SKM-1 (cell line): ENCODE measurements around the gene RUNX1.

ENCODE experiments used
- DNase-seq: peaks from one replicate; lab custom pipeline; 2025; ENCODE audit not compliant: unreplicated experiment; lab: John Stamatoyannopoulos, UW

Gene RUNX1

GRCh38 chr21:34885626-34886239 lies 163.4 kb downstream of the RUNX1 start:
- no peak for DNase-seq

GRCh38 chr21:34885125-34885524 lies 164.0 kb downstream of the RUNX1 start:
- DNase-seq: no peak

- no peak for DNase-seq
Measured at GRCh38 chr21:34884346-34884929, 164.7 kb downstream of the RUNX1 start.

GRCh38 chr21:34883491-34884271 lies 165.4 kb downstream of the RUNX1 start:
- DNase-seq: no peak

DNA sequence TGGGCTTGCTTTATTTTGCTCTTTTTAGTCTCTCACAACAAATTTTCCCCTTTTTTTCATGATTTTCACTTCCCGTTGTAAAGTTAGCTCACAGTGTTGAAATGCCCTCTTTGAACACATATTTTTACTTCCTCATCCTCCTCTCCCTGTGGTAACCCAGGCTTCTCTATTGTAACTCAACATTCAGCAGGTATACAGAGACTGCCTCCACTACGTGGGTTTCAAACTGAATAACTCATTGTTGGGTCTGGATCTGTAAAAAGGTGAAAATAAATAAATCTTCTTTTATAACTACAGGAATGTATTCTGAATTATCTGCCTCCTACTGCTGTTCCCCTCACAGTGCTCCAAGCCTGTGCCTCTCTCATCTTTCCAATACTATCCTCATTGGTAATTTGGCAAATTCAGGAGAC lies 166.4 kb downstream of the RUNX1 start:
- DNase-seq: peak; percentile 79

DNA sequence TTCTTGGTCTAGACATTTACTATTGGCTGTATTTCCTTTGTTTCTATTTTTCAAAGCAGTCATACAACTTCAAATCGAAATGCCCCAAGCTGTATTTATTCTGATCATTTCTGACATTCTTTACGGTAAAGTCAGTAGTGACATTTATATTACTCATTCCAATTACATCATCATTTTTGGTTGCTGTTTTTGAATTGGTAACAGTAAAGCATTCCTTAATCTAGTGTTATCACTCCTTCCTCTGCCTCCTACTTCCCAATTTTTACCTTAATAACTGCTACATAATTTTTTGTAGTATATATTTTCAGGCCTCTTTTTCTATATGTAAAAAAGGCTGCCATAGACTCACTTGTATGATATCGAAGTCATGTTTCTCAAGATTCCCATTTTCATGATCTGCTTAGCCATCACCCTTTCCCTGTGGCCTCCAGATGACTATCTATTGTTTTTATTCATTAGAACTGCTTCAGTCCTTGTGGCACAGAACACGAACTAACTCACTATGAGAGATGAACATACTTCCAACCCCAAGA lies 167.2 kb downstream of the RUNX1 start:
- DNase-seq: no peak

GRCh38 chr21:34881421-34881820 lies 167.7 kb downstream of the RUNX1 start:
- DNase-seq: no peak

- DNase-seq: no peak
Measured at GRCh38 chr21:34880401-34880800, 168.7 kb downstream of the RUNX1 start.

DNA sequence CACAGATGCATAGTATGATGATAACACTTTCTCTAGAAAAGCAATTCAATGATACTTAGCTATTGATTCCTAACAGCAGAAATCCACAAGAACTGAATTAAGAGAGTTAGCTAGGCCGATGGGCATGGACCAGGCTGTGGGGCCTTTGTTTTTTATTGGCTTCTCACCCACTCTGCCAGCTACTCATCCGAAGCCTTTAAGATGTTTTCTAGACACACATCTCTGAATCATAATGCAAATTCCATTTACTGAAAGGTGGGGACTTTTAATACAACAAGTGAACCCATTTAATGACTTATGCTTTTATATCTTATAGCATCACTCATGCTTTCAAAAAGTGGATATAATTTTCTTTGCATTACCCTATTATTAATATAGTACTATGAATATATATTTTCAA lies 170.2 kb downstream of the RUNX1 start:
- DNase-seq: no peak

DNA sequence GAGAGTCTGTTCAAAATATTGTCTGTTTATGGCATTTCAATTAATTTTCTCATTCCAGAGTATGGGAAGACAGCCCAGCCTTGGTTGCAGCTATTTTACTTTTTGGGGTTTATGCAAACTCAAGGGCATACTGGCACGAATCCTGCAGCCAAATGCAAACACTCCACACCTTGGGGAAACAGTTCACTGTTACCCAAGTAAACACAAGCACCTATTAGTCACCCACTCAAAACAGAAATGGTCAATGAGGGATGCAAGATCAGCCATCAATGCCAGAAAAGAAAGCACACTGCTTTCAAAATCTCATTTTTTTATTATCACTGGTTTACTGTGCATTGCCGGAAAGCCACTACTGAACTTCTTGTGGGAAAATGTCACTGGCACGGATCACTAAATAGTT lies 170.6 kb downstream of the RUNX1 start:
- DNase-seq: no peak

DNA sequence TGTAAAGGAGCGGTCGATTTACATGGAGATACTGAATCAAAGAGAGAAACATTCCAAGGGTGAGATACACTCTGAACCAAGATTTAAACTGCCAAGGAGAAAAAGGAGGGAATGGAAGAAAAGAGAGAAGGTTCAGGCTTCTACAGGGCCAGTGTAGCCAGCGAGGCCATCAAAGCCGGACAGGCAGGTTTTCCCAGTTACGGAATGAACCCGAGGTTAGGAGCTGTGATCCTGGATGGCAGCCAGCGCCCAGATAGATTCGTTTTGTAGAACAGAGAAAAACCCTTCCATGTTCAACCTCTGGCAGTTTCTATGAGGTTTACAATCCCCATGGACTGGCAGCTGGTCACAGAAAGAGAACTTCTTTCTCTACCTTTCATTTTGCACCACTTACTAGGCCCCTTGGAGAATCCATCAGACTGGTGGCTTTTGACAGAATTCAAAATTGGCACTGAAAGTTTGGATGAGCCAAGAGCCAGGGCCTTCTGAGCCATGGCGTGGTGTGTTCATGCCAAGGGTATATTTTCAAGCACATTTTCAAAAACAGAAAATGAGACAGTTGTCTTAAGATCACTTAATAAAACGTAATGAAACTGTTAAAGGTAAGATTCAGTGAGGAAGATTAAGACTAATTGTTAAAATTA lies 171.5 kb downstream of the RUNX1 start:
- no peak for DNase-seq

GRCh38 chr21:34875830-34876229 lies 173.3 kb downstream of the RUNX1 start:
- DNase-seq: no peak

DNA sequence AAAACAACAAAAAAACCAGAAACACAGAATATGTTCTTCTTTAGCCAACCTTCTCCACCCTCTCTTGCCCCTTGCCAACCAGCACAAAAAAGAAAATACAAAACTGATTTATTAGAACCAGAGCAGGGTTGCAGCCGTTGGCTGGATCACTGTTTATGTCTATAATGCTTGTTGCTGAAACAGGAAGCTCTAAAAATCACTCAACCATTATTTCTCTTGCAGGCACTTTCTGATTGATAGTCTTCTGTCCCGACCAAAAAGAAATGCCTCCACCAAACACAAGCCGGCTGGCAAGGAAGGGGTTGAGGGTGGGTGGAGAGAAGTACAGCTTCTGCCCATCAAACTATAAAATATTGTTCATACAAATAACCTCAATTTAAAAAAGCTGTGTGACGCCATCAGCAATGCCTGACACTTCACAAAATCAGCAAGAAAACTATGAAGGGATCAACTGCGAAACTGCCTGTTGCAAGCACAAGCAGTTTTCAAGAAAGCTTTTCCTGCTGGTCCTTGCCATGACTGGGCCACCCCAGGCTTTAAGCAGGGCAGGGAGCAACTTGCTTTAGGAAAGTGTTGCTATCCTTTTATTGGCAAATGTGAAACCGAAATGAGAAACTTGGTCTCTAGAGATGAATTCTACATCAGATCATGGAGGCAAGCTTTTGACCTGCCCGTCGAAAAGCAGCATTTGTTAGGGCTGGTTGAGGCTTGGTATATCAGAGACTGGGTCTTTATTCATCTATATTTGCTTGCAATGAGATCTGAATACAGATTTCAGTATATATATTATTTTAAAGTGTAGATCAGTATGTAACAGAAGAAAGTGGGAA lies 174.2 kb downstream of the RUNX1 start:
- no peak for DNase-seq

DNA sequence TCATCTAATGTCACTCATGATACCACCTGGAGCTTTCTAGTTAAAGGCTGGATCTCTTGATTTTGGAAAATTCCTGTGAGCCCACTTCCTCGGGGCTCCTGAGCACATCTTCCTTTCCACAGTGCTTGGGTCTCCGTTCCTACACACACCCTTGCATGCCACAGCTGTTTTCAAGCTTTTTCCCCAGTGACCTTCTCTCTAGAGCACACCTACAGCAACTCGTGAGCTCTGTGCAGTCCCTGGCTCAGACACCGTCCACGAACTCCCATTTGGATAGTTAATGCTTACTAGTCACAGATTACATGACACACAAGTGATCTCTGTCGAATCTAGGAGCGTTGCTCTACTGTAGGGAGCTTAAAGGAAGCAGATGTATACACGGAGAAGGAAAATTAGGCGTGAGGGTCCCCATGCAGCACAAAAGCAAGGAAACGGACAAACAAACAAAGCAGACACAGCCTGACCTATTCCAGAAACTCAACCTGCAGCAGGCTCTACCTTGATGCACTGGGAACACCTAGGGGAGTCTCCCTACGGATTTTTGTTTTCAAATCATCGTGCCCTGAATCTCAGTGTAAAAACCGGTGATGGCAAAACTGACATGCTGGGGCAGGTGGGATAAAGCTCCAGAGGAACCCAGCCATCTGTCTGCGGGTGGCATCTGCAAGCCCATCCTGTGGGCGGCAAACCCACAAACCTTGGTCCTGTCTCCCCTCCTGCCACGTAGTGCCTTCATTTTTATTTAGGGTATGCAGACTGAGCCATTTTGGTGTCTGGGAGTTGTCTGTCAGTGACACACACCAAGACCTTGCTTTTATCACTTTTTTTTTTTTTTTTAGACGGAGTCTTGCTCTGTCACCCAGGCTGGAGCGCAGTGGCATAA lies 177.8 kb downstream of the RUNX1 start:
- DNase-seq: no peak

DNA sequence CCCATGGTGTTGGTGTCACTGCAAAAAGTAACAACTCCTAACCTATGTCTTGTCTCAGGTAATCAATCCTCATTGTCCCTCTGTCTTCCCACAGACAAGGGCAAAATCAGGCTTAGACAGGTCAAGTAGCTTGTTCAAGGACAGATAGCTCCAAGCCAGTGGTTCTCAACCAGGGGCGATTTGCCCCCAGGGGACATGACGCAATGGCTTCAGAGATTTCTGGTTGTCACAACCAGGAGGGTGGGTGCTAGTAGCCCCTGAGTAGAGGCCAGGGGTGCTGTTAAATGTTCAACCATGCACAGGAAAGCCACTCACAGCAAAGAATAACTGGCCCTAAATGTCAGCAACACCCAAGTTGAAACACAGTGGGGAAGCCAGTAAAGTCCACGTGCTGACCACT lies 178.9 kb downstream of the RUNX1 start:
- no peak for DNase-seq

DNA sequence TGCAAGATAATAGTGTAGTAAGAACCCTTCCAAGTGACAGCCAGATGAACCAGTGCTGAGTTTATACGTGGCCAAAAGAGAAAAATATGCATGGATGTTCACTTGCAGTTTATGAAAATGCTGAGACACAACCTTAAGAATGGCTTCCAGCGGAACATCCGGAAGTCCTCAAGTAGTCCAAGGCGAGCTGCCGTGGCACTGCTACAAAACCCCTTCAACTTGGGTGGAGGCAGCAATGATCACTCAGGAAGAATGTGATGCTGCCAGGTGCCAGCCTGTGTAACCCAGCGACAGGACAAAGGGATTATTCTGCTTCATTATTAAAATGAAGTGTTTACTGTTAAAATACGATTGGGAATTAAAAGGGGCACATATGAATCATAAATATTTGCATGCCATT lies 179.6 kb downstream of the RUNX1 start:
- DNase-seq: no peak

DNA sequence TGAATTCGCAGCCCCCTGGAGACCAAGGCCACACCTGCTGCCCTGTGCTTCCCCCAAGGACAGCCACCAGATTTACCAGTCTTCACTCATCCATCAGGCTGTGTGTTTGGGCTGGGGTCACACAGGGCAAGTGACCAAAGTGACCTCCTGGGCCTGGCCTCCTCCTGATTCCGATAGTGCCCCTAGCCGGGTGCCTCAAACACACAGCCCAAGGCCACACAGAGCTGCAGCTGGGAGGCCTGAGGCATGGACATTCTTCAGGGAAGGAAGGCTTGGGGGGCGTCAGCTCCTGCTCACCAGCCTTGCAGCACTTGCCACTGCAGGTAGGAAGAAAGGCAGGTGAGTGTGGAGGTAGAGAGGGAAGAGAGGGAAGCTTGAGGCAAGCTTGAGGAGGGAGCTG lies 181.3 kb downstream of the RUNX1 start:
- no peak for DNase-seq

GRCh38 chr21:34865400-34866241 lies 183.5 kb downstream of the RUNX1 start:
- DNase-seq: peak; percentile 93
